CD4-positive, alpha-beta T cell treated with Interleukin-17A for 4 hours (primary cell): ENCODE measurements around the gene FLYWCH1.

Experiments used
- DNase-seq: peaks from one replicate; pipeline ENCODE4 v3.0.0-alpha.2; 2020; ENCODE audit warnings: mixed read lengths

FLYWCH1 gene

DNA sequence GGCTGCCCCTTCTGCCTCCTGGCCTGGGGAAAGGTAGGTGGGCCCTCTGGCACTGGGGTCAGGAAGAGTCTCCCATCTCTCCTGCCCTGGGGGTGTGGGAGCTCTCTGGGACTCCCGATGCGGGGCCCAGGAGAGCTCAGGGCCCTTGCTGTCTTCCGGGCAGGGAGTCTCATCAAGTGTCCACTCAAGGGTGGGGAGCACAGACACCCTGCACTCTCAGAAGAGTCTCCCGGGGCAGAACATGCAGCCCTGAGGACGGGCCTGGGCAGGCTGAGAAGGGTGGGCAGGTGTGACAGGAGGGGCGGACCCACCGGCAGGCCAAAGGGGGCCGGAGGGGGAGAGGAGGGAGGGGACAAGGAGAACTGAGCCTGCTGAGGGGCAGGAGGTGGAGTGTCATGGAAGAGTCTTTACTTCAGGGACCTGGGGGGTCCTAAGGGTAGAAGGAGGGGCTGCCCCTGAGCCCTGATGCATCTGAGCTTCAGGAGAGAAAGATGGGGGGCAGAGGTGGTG lies 76.9 kb downstream of the FLYWCH1 start:
- DNase-seq = no peak

DNA sequence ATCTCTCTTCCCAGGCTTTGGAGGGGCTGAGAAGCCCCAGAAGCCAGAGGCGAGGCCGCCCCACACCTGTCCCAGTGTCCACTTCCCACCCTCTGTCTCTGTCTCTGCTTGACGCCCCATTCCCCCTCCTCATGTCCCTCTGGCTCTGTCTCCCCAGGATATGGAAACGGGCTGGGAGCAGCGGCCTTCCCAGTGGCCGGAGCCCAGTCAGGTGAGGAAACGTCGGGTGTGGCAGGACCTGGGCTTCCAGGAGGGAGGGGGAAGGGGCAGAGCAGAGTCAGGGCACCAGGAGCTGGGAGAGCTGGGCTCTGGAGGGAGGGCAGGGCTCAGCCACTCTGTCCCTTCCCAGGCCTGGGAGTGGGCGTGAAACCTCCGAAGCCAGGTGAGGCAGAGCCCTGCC lies 79.2 kb downstream of the FLYWCH1 start:
- no peak for DNase-seq

DNA sequence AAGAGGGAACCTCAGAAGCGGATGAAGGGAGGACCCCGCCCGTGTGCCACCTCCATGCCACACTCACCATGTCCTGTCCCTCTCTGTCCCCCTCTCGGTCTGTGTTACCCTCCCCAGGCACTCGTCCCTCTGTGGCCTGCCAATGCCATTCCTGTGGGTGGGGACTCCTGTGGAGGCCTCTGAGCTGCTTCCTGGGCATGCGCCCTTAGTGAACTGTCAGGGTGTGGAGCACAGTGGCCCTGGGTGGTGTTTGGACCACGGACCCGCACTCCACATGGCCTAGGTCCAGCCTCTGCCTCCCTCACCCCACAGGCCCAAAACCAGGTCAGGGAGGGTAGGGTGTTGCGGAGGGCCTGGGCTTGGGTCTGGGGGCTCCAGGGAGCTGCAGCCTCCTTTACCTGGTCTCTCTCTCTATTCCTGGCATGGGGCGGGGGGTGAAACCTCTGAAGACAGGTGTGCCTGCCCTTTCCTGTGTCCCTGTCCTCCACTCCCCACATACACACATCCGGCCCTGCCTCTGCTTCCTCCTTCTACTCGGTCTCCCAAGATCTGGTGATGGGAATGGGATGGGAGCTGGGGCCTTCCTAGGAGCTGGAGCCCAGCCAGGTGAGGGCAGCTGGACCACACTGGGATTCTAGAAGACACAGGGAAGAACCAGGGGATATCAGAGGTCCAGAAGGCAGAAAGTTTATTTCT lies 80.0 kb downstream of the FLYWCH1 start:
- DNase-seq = no peak

DNA sequence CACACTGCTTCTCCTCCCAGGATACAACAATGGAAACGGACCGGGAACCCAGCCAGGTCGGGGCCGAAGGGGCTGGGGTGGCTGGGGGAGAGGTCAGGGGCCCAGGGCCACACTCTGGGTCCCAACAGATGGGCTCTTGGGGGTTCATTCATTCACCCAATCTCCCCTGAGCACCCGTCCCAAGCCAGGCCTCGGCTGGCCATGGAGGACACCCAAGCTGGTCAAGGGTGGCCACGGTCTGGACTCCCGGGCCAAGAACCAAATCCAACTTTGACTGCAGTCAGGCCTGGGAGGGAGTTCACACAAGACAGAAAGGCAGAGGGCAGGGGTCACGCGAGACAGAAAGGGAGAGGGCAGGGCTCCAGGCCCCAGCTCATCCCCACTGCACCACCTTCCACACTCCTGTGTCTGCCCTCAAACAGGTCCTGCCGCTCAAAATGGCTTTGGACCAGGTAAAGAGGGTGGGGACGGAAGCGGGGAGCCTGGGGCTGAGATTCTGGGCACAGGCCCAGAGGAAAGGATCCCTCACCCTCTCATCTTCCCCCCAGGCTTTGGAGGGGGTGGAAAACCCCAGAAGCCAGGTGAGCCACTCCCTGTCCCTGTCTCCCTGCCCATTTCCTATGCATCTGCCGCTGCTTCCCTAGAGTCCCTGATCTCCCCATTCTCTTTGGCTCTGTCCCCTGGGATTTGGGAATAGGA lies 80.8 kb downstream of the FLYWCH1 start:
- no peak for DNase-seq

DNA sequence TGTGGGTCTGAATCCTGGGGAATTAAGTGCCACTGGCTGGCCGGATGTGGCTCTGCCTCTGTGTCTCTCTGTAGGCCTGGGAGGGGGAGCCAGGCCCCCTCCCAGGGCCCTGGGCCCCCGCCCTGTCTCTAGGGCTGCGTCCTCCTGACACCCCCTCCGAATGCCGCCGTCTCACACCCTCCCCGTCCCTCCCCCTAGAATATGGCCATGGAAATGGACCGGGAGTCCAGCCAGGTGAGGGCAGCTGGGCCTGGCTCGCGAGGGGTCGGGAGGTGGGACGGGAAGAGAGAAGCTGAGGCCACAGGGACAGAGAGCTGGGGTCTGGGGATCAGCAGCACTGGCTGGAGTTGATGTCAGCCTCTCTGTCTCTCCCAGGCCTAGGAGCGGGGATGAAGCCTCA lies 84.6 kb downstream of the FLYWCH1 start:
- no peak for DNase-seq

DNA sequence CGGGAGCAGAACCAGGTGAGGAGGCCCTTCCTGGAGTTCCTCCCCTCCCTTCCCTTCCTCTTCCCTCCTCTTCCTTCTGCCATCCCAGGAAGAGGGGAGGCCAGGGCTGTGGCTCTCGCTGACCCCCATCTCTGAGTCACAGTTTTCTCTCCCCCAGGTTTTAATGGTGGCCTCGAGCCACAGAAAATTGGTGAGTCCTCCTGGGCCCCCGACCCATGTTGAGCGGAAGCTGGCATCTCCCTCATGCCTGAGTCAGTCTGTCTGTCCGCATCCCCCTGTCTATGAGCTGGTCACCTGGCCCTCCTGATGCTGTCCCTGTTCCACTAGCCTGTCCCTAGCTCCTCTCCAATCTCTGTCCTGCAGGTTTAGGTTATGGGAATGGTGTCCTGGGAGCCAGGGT lies 88.2 kb downstream of the FLYWCH1 start:
- DNase-seq = no peak

DNA sequence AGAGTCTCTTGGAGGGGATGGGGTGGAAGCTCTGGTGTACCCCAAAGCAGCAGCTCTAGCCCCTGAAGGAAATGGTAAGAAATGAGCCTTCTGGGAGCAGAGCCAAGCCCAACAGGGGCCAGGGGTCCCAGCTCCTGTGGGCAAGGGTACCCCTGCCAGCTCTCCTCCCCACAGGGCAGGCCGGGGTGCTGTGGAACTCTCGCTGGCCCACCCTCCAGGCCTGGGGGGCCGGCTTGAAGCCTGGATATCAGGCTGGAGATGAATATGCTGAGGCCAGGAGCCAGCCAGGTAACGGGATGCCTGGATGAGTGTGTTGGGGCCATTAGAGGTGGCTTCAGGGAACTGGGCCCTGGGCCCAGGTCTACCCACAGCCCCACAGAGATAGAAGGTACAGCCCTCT lies 88.8 kb downstream of the FLYWCH1 start:
- no peak for DNase-seq
